HG02571 (cell line): ENCODE data around the gene GRAMD1B.
A peak's percentile ranks its signal among the peaks of the same experiment; 100 is the strongest.
"Not testable (repeated sequence)": the region's sequence is repeated elsewhere in the genome, so short reads cannot be mapped to it uniquely, and the experiment has no call there.

ENCODE experiments used
- ATAC-seq: cut with Tn5 transposase; IDR thresholded peaks from one replicate; pipeline ENCODE4 v1.9.1; 2021; ENCODE audit warnings: mild to moderate bottlenecking, moderate library complexity; ENCODE audit not compliant: unreplicated experiment

Gene GRAMD1B

GRCh38 chr11:123494195-123495050 is 64.4 kb downstream of the GRAMD1B start:
- no peak for ATAC-seq

DNA sequence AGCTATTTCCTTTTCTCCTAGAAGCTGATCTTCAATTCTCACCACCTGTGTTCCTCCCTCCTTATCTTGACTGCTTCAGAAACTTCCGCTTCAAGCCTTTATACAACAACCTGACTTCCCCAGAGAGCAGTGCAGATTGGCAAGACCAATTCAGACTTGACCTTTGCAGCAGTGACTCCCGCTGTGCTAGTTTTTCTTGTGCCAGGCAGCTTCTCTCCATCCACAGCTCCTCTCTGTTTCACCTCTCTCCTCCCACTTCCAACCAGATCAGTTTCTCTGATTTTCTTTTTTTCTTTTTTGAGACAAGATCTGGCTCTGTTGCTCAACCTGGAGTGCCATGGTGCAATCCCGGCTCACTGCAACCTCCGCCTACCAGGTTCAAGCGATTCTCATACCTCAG is 74.3 kb downstream of the GRAMD1B start:
- no peak for ATAC-seq

DNA sequence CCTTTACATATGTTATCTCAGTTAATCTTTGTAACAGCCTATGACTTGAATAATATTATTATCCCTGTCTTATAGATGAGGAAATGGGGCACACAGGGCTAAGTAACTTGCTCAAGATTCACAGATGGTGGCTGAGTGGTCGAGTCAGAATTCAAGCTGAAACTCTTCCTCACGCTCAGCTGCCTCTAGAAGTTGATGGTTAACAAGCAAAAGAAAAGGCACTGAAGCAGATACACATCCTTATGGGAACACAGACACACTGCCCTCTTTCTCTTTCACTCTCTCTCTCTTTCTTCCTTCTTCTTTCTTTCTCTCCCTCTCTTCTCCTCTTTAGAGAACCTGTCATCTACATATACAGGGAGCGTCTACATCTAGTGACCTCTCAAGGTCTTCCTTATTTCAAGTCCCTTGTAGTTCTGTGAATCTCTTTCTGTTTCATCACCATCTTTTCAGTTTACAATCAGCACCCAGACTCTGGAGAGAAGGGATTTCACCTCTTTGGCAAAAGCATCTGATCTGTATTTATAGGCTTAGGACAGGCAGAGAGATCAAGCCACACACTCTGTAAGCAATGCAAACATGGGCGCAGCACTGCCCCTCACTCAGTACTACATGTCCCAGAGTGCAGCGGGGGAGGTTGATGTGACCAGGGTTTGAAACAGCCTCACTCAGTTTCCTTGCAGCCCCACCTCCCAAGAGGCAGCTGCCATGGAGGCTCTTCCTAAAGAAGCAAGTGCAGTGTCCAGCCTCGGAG is 75.7 kb downstream of the GRAMD1B start:
- ATAC-seq: no peak

GRCh38 chr11:123507043-123507442 is 77.0 kb downstream of the GRAMD1B start:
- no peak for ATAC-seq

- ATAC-seq: no peak
Observed at GRCh38 chr11:123509737-123510578, 79.9 kb downstream of the GRAMD1B start.

GRCh38 chr11:123510579-123510905 is 80.5 kb downstream of the GRAMD1B start:
- no peak for ATAC-seq

- peak; percentile 87 for ATAC-seq
Observed at GRCh38 chr11:123511037-123511870, 81.2 kb downstream of the GRAMD1B start.

GRCh38 chr11:123513309-123513708 is 83.2 kb downstream of the GRAMD1B start:
- not testable (repeated sequence) for ATAC-seq

GRCh38 chr11:123516238-123516637 is 86.2 kb downstream of the GRAMD1B start:
- ATAC-seq: no peak

DNA sequence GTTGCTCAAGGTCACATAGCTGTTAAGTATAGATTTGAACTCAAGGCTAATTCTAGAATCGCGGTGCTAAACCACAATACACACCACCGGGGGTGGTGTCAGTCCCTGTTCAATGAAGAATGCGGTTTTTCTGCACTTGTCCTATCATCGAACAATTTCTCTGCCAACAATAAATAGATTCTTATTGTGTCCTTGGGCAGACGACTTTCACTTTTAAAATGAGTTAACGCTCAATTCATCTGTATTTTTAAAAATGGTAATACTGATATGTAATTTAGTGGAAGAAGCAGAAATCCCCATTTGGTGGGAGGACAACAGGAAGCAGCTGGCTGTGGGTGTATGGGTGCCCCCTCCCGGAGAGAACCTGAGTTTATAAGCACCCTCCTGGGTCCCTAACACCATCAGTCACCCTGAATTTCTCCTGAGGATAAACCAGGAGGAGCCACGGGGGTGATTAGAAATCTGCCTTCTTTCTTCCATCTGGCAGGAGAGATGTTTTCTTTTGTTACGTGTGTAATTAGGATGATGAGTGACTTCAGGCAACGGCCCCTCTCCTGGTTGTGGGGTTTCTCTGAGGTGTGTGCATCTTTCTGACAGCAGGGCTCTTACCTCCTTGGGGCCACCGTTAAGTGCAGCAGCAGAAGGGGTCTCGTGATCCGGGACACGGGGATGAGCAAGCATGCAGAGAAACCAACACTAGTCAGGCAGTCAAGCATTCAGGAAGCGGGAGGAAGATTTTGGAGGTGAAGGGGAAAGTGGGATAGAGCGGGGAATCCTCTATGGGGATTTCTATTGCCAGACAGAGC is 87.7 kb downstream of the GRAMD1B start:
- peak; percentile 53 for ATAC-seq

DNA sequence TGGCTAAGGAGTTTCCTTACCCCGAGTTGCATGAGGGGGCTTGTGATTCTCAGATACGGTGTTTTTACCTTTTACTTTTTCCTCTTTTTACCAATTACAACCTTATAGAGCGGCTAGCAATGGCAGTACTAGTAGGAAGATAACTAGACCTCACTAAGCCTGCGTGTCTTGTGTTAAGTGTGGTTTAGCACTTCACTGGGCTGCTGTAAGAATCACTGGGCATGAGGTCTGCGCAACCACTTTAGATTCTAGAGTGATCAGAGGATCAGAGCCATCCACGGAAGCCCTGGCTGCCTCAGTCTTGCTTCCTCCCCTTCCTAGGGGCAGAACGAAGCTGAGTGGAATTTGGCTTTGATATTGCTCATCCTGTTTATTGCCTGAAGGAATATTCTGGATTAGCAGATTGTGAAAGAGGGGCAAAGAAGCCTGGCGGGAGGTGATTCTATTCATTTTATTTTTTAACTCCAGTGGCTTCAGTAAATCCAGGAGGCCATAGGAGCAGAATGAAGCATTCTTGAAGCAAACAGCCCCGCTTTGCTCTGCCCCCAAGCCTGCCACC is 88.5 kb downstream of the GRAMD1B start:
- ATAC-seq: no peak

- no peak for ATAC-seq
Observed at GRCh38 chr11:123519055-123519796, 89.2 kb downstream of the GRAMD1B start.

- ATAC-seq: no peak
Observed at GRCh38 chr11:123519797-123520193, 89.7 kb downstream of the GRAMD1B start.

GRCh38 chr11:123520476-123520875 is 90.4 kb downstream of the GRAMD1B start:
- not testable (repeated sequence) for ATAC-seq

DNA sequence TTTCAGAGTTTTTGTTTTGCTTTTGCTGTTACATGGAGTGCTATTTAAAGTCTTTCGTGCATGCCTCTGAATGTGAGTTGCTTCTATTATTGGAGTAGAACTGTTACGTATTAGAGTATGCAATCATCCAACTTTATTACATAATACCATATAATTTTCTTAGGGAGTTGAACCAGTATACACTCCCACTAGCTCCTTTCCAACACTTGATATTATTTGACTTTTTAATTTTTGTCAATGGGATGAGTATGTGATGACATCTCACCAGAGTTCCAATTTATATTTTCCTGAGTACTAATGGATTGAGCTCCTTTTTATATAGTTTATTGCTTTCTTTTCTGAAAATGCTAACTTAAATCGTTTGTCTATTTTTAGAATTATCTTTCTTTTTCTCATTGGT is 90.9 kb downstream of the GRAMD1B start:
- no peak for ATAC-seq

DNA sequence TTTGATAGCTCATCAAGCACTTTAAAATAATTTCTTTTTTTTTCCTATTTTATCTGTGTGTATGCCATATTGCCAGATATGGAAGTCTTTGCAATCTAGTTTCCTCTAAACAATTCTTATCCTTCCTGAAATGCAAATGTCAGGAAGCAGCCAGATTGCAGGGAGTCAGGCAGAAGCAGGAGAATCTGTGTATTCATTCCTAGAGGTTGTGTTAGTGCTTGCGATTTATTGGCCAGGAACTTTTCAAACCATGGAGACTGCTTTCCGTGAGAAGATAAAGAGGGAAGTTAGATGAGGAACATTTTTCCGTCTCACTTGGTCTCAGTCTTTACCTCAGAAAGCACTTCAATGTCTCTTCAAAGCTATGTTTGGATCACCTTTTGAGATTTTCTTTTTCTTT is 91.9 kb downstream of the GRAMD1B start:
- no peak for ATAC-seq

GRCh38 chr11:123523539-123523938 is 93.5 kb downstream of the GRAMD1B start:
- ATAC-seq: no peak

GRCh38 chr11:123525097-123525496 is 95.0 kb downstream of the GRAMD1B start:
- no peak for ATAC-seq

- no peak for ATAC-seq
Observed at GRCh38 chr11:123525511-123525918, 95.4 kb downstream of the GRAMD1B start.
